Endothelial cell of umbilical vein (primary cell): ENCODE measurements around the gene FLVCR2.

Experiments
- CTCF ChIP-seq, 2 donors: IDR thresholded peaks; 1 replicate in 1 of 2; 2 replicates in 1 of 2; pipeline ENCODE4 v1.5.1; 2011; ENCODE audit warnings: low read length in 2 of 2, mild to moderate bottlenecking in 2 of 2, moderate library complexity in 2 of 2, control low read depth in 1 of 2, inconsistent platforms in 1 of 2, low read depth in 1 of 2; ENCODE audit not compliant: insufficient read depth in 1 of 2; ENCODE audit errors: extremely low read depth in 1 of 2
- EZH2 ChIP-seq: IDR thresholded peaks from 2 replicates; pipeline ENCODE4 v1.6.1; 2012; ENCODE audit warnings: borderline replicate concordance, low read depth, mild to moderate bottlenecking, moderate library complexity, low read length, inconsistent platforms; ENCODE audit not compliant: severe bottlenecking
- MAX ChIP-seq: IDR thresholded peaks from 2 replicates; pipeline ENCODE4 v1.6.1; 2011; ENCODE audit not compliant: insufficient read depth, insufficient read length
- MYC ChIP-seq: IDR thresholded peaks from one replicate; pipeline ENCODE4 v1.6.1; 2011; ENCODE audit warnings: mild to moderate bottlenecking, low read depth, low read length
- POLR2A ChIP-seq: IDR thresholded peaks from 2 replicates; pipeline ENCODE4 v1.6.1; 2012; ENCODE audit warnings: low read depth, mild to moderate bottlenecking, control low read depth, low read length
- POLR2AphosphoS5 ChIP-seq: IDR thresholded peaks from 2 replicates; pipeline ENCODE4 v1.6.1; 2012; ENCODE audit warnings: low read depth, mild to moderate bottlenecking, control low read depth, low read length, moderate library complexity; ENCODE audit not compliant: insufficient read depth

GRCh38 chr14:75627406-75627805 is 49.0 kb downstream of the FLVCR2 start:
- TF ChIP-seq CTCF (IDR thresholded peaks at IDR 0.05; ENCODE audit: extremely low read depth in 1 of 2, insufficient read depth in 1 of 2, low read depth in 1 of 2, low read length in 2 of 2) (no peak), POLR2A (no peak), EZH2 (no peak), MAX (no peak), POLR2AphosphoS5 (no peak), MYC (no peak)
